AG04449 (cell line): ENCODE results near the gene ARID1A.

Source experiments
- CTCF ChIA-PET: fragments of 350-600 bp; formaldehyde crosslinking; extraction: SDS; loops from one replicate; lab custom pipeline; 2021; ENCODE audit warnings: antibody characterized with exemption; lab: Yijun Ruan, JAX
- POLR2A ChIA-PET: fragments of 400-600, 350-600 bp; formaldehyde crosslinking; extraction: SDS; loops from one replicate; lab custom pipeline; 2020; ENCODE audit warnings: antibody characterized with exemption, inconsistent platforms; lab: Yijun Ruan, JAX
- DNase-seq: peaks from one replicate; pipeline ENCODE4 v3.0.0-alpha.2; 2010; ENCODE audit warnings: low read depth, low spot score
- H3K4me3 ChIP-seq: 2 replicates; pipeline ENCODE4 v1.5.1; 2011; ENCODE audit warnings: low read depth, mild to moderate bottlenecking, control low read depth, low read length
- CTCF ChIP-seq: IDR thresholded peaks from one replicate; pipeline ENCODE4 v1.5.1; 2011; ENCODE audit warnings: mild to moderate bottlenecking, moderate library complexity, low read length, control low read depth, inconsistent platforms; ENCODE audit not compliant: insufficient read depth; ENCODE audit errors: missing control alignments

The ARID1A gene

DNA sequence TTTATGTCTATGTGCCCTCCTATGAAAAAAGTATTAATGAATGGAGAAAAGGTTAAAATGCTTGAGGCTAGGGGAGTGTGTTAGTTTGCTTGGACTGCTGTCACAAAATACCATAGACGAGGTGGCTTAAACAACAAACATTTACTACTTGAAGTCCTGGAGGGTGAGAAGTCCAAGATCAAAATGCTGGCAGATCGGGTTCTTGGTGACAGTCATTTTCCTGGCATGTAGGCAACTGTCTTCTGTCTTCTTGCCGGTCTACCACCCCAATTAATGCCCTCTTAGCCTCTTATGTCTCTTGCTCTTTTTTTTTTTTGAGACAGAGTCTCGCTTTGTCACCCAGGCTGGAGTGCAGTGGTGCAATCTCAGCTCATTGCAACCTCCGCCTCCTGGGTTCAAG lies 15.0 kb downstream of the ARID1A start:
- no peak overlapping the region for H3K4me3 ChIP-seq
- no peak for DNase-seq
- TF ChIP-seq CTCF = no peak
- POLR2A ChIA-PET = no interaction called here
- CTCF ChIA-PET = no interaction called here

- no peak overlapping the region for H3K4me3 ChIP-seq
- no peak for DNase-seq
- POLR2A ChIA-PET = no interaction called here
- TF ChIP-seq CTCF = no peak
- CTCF ChIA-PET = no interaction called here
These were observed 16.0 kb downstream of the ARID1A start for GRCh38 chr1:26711777-26712176.

DNA sequence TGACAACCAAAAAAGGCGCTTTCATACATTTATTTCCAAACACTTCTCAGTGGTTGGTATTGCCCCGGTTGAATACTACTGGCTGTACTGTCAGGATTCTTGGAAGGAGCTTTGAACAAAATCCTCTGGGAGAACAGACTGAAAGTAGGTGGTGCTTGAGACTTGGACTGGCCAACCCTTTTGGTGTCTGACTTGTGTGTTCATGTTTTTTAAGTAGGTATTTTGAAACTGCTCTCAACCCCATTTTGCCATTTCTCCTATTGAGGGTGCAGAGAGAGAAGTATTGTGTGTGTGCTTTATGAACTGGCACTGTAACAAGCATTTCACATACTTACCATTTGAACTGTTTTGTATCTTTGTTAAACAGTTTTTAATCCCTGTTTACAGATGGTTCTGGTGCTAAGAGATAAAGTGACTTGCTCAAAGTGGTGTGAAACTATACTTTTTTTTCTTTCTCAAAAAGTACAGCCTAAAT lies 21.2 kb downstream of the ARID1A start:
- POLR2A ChIA-PET = no interaction called here

GRCh38 chr1:26719205-26719604 lies 23.4 kb downstream of the ARID1A start:
- no peak for DNase-seq
- ChIA-PET CTCF (no interaction called here), POLR2A (no interaction called here)
- no peak overlapping the region for H3K4me3 ChIP-seq
- no peak for TF ChIP-seq CTCF

More for the DNA sequence above, 21.2 kb downstream of the ARID1A start:
- no peak for TF ChIP-seq CTCF
- DNase-seq = no peak
- CTCF ChIA-PET = interaction anchor here (1.0 to 2.5 kb wide), 2 partner anchors 9 to 13 kb away, joined by 3 to 6 read pairs; no protein-coding TSS in a partner anchor
- H3K4me3 ChIP-seq = no peak overlapping the region

DNA sequence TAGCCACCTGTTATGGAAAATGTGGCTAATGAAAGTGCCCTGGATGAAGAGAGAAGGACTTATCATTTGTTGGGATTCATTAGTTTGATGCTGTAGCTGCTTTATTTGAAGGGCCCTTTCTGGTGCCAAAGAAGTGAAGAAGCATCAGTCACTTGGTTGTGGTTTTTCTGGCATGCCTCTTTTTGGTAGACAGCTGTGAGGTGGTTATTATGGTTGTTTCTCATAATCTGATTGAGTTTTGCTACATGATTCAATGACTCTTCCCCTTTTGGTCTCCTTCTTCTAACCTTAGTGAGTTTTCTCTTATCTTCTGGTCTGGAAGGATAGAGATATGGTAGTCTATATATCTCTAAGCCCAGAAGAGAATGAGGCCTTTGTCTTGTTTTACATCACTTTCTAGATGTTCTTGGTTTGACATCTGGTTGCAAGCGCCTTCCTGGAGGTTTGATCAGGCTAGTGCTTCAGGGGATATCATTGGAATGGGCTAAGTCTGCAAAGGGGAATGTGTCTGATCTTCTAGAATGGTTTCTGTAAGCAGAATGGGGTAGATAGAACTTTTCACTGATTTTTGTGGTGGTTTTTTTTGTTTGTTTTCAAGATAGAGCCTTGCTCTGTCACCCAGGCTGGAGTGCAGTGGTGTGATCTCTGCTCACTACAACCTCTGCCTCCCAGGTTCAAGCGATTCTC lies 26.0 kb downstream of the ARID1A start:
- no peak for DNase-seq
- H3K4me3 ChIP-seq = no peak overlapping the region
- no peak for TF ChIP-seq CTCF
- CTCF ChIA-PET = interaction anchor here (1.0 to 2.4 kb wide), 2 partner anchors 8 to 16 kb away, joined by 3 to 8 read pairs; no protein-coding TSS in a partner anchor
- POLR2A ChIA-PET = no interaction called here

DNA sequence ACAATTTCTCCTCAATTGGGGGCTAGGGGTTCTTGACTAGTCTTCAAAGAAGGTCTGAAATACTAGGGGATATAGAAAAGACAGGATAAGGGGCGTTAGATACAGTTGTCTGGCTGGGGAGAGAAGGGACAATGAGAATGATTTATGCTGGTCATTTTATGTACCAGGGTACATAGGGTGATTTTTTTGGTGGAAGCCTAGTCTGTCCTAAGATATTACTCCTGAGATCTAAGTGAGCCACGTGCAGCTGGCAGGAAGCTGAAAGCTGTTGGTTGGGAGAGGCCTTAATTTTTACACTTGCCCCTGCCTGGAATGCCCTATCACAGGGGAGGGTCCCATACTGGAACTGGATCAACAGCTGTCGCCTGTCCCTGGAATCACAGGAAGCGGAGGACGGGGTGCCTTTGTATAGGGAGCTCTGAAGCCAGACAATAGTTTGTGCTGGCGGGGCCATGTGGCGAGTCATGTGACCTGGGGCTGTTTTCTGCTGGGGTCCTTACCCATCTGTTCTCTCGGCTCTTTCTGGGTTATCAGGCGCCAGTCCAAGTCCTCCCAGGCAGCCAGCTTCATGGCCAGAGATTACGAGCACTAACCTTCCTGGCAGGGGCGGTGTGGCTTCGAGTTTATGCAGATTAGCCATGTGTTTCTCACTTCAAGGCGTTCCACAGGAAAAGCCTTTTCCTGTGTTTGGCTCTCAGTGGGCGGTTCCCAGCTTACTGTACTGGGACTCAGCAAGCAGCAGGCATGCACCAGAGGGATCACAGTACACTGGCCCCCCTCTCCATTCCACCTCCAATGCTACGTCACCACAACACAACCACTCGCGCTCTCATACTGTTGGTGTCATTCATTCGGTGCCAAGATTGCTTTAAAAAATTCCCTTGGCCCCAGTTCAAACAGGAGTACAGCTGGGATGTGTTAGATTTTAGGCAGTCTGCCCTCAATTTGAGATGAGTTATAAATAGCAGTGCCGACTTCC lies 27.5 kb downstream of the ARID1A start:
- H3K4me3 ChIP-seq = no peak overlapping the region; the same call in 1 of the 2 replicates
- no peak for TF ChIP-seq CTCF
- CTCF ChIA-PET = interaction anchor here (0.7 to 2.6 kb wide), 7 partner anchors 9 to 121 kb away, joined by 3 to 17 read pairs (median 4); partner anchors contain the start of genes ARID1A and PIGV
- peak; percentile 96 for DNase-seq
- POLR2A ChIA-PET = interaction anchor here (0.7 to 1.2 kb wide), 4 partner anchors 16 to 49 kb away, joined by 3 to 6 read pairs (median 4); no protein-coding TSS in a partner anchor
